B cell (primary cell): ENCODE measurements around the gene PIK3CB. TPM values are rescaled to one million over a fixed set of nuclear protein-coding genes. Genes with fewer than 3 reads are reported as not detected.
A peak's percentile ranks its signal among the peaks of the same experiment; 100 is the strongest.
"Not testable (repeated sequence)": the region's sequence is repeated elsewhere in the genome, so short reads cannot be mapped to it uniquely, and the experiment has no call there.

Source experiments
- ATAC-seq: fragments of 200-7000 bp; cut with Tn5 transposase; one replicate; pipeline ENCODE4 v1.10.0; 2021; ENCODE audit warnings: low read depth, mild to moderate bottlenecking, moderate number of reproducible peaks, moderate library complexity
- CTCF ChIA-PET: fragments of 350-600 bp; sonication (Branson Sonifier 250); formaldehyde crosslinking; loops from one replicate; lab custom pipeline; 2021; ENCODE audit warnings: antibody characterized with exemption, inconsistent platforms; lab: Charles Lee
- POLR2A ChIA-PET: fragments of 350-600 bp; sonication (Branson Sonifier 250); formaldehyde crosslinking; loops from one replicate; lab custom pipeline; 2021; ENCODE audit warnings: antibody characterized with exemption; lab: Charles Lee
- DNase-seq: peaks from one replicate; pipeline ENCODE4 v3.0.0; 2013
- H2AFZ ChIP-seq: 2 replicates; pipeline ENCODE4 v1.6.1; 2012; ENCODE audit warnings: mild to moderate bottlenecking, low read depth, low read length; ENCODE audit not compliant: insufficient read depth, poor library complexity, severe bottlenecking
- H3K27ac ChIP-seq, 2 donors: 1 replicate in 1 of 2; 2 replicates in 1 of 2; pipeline ENCODE4 v1.5.1; 2012 to 2013; ENCODE audit warnings: low read length in 2 of 2, mild to moderate bottlenecking in 2 of 2, moderate library complexity in 1 of 2
- H3K27me3 ChIP-seq, 4 experiments: fragments of 200-600 bp in 1 of 4; sonication (generic) in 1 of 4; replicated peaks in 1 of 4; 1 replicate in 2 of 4; 2 replicates in 2 of 4; pipeline versions ENCODE4 v1.6.1 to v1.7.0; 2013 to 2016; ENCODE audit warnings: low read length in 3 of 4, mild to moderate bottlenecking in 2 of 4, mixed read lengths in 1 of 4, moderate library complexity in 1 of 4; ENCODE audit not compliant: insufficient read depth in 4 of 4, control insufficient read depth in 3 of 4; ENCODE audit errors: control extremely low read depth in 1 of 4
- H3K36me3 ChIP-seq, 2 experiments: replicated peaks in 1 of 2; 1 replicate in 1 of 2; 2 replicates in 1 of 2; pipeline versions ENCODE4 v1.6.1 to v1.7.1; 2013; ENCODE audit warnings: low read length in 1 of 2; ENCODE audit not compliant: insufficient read depth in 2 of 2, control insufficient read depth in 1 of 2; ENCODE audit errors: control extremely low read depth in 1 of 2, extremely low read depth in 1 of 2
- H3K4me1 ChIP-seq, 2 donors: fragments of 200-600 bp in 1 of 2; sonication (generic) in 1 of 2; 1 replicate in 1 of 2; 2 replicates in 1 of 2; pipeline versions ENCODE4 v1.5.1 to v1.6.1; 2013 to 2017; ENCODE audit warnings: low read length in 2 of 2; ENCODE audit not compliant: control insufficient read depth in 2 of 2, insufficient read depth in 2 of 2
- H3K4me2 ChIP-seq: replicated peaks from 2 replicates; pipeline ENCODE3; 2012; ENCODE audit warnings: mild to moderate bottlenecking, low read depth, low read length; ENCODE audit not compliant: poor library complexity, severe bottlenecking
- H3K4me3 ChIP-seq, 5 experiments: fragments of 200-600 bp in 1 of 5; sonication (generic) in 1 of 5; 1 replicate in 3 of 5; 2 replicates in 2 of 5; pipeline versions ENCODE4 v1.5.1 to v1.7.0; 2011 to 2016; ENCODE audit warnings: low read length in 4 of 5, mild to moderate bottlenecking in 4 of 5, low read depth in 2 of 5, control low read depth in 1 of 5, moderate library complexity in 1 of 5; ENCODE audit not compliant: insufficient read depth in 1 of 5; ENCODE audit errors: control extremely low read depth in 1 of 5, extremely low read depth in 1 of 5
- H3K79me2 ChIP-seq: fragments of 200-600 bp; sonication (generic); one replicate; pipeline ENCODE4 v1.6.0; 2016; ENCODE audit warnings: low read length; ENCODE audit not compliant: control insufficient read depth, insufficient read depth
- H3K9ac ChIP-seq: fragments of 200-600 bp; sonication (generic); 2 replicates; pipeline ENCODE4 v1.6.1; 2017; ENCODE audit warnings: mild to moderate bottlenecking, low read length, moderate library complexity
- H3K9me3 ChIP-seq, 3 donors: one replicate each; pipeline versions ENCODE4 v1.6.1 to v1.7.1; 2013; ENCODE audit warnings: low read length in 2 of 3; ENCODE audit not compliant: control insufficient read depth in 2 of 3, insufficient read depth in 1 of 3; ENCODE audit errors: control extremely low read depth in 1 of 3
- H4K20me1 ChIP-seq: 2 replicates; pipeline ENCODE4 v1.6.0; 2012; ENCODE audit warnings: mild to moderate bottlenecking, low read length; ENCODE audit not compliant: insufficient read depth, control insufficient read depth, poor library complexity, severe bottlenecking
- H3K27ac Mint-ChIP-seq: one replicate; pipeline ENCODE4 v1.8.0; 2021; ENCODE audit warnings: mixed read lengths
- H3K27me3 Mint-ChIP-seq: one replicate; pipeline ENCODE4 v1.8.0; 2021; ENCODE audit warnings: mixed read lengths
- H3K4me1 Mint-ChIP-seq: one replicate; pipeline ENCODE4 v1.8.0; 2021; ENCODE audit warnings: mixed read lengths
- H3K4me3 Mint-ChIP-seq: one replicate; pipeline ENCODE4 v1.8.0; 2021; ENCODE audit warnings: mixed read lengths
- H3K9me3 Mint-ChIP-seq: one replicate; pipeline ENCODE4 v1.8.0; 2022; ENCODE audit warnings: mixed read lengths; ENCODE audit not compliant: insufficient read depth
- EZH2 ChIP-seq: IDR thresholded peaks from 2 replicates; pipeline ENCODE4 v1.6.1; 2012; ENCODE audit warnings: borderline replicate concordance, low read depth, mild to moderate bottlenecking, moderate library complexity, low read length; ENCODE audit not compliant: insufficient read depth, poor library complexity, severe bottlenecking
- WGBS: methylation state at CpG from one replicate; pipeline ENCODE4 v1.1.5; 2013; ENCODE audit warnings: missing lambda C conversion rate; ENCODE audit not compliant: insufficient coverage; 5-methylcytosine and 5-hydroxymethylcytosine counted together
- intact Hi-C: fragments of 100-400 bp; cut with micrococcal nuclease; formaldehyde crosslinking; loops from one replicate; pipeline ENCODE4 v1.10.0; 2022
- polyA plus RNA-seq: library from polyadenylated mRNA; depleted of rRNA; stranded (reverse); fragments of >200 nt; gene quantifications from 2 replicates; pipeline ENCODE4 v1.2.3, GENCODE V29; 2012
- total RNA-seq, 2 donors: library from RNA; stranded (reverse); fragments of 120-200 nt in 1 of 2; gene quantifications; 1 replicate in 1 of 2; 2 replicates in 1 of 2; pipeline versions ENCODE4 v1.2.3 to v1.2.4, GENCODE V29; 2013 to 2022
- TF ChIP-seq, protein P1 (sequence below): fragments of 200-600 bp; IDR thresholded peaks from one replicate; pipeline ENCODE4 v1.8.0; 2022; ENCODE audit warnings: antibody characterized with exemption, mild to moderate bottlenecking

PIK3CB gene
- total and polyA plus RNA-seq, 2 donors (not counting 1 experiment from before 2014, with no cell fraction given), result 3.6 to 29.4 TPM

- intact Hi-C loops, result loop anchor here (1.0 to 5.0 kb wide), 4 partner anchors 81 to 647 kb away; partner anchors contain the start of genes ARMC8, CEP70 and FAIM
- Histone ChIP-seq H3K9ac (peak overlapping the region; percentile 87), H3K4me3 (peak overlapping the region; percentile 67 to 88 (median 78)), H3K27me3 (no peaks in the 10 kb centered on the region), H3K4me2 (peak overlapping the region; percentile 90), H4K20me1 (peaks cover 7% of the 10 kb centered on the region), H3K79me2 (peaks cover 49% of the 10 kb centered on the region), H2AFZ (peak overlapping the region; percentile 99), H3K4me1 (peaks cover 14 to 18% of the 10 kb centered on the region in 2 donors), H3K36me3 (no peaks in the 10 kb centered on the region), H3K27ac (peak overlapping the region in 1 of 2 donors; percentile 84), H3K9me3 (peaks cover 0 to 5% (median 0%) of the 10 kb centered on the region in 3 donors)
- DNase-seq (no peak), ATAC-seq (peak; percentile 50)
- Mint-ChIP-seq H3K27me3 (no peaks in the 10 kb centered on the region), H3K4me1 (peaks cover 23% of the 10 kb centered on the region), H3K27ac (peak overlapping the region; percentile 91), H3K9me3 (no peaks in the 10 kb centered on the region), H3K4me3 (peak overlapping the region; percentile 92)
- POLR2A ChIA-PET, result interaction anchor here (0.9 kb wide), 1 partner anchor 81 kb away, joined by 3 read pairs; no protein-coding TSS in a partner anchor
- CTCF ChIA-PET, result interaction anchor here (1.1 to 3.4 kb wide), 3 partner anchors 78 to 82 kb away, joined by 3 to 17 read pairs (median 4); no protein-coding TSS in a partner anchor
- under 1% methylated on average over 37 of the region's 43 CpGs for WGBS
- TF ChIP-seq EZH2, result no peak
- TF ChIP-seq, protein P1, sequence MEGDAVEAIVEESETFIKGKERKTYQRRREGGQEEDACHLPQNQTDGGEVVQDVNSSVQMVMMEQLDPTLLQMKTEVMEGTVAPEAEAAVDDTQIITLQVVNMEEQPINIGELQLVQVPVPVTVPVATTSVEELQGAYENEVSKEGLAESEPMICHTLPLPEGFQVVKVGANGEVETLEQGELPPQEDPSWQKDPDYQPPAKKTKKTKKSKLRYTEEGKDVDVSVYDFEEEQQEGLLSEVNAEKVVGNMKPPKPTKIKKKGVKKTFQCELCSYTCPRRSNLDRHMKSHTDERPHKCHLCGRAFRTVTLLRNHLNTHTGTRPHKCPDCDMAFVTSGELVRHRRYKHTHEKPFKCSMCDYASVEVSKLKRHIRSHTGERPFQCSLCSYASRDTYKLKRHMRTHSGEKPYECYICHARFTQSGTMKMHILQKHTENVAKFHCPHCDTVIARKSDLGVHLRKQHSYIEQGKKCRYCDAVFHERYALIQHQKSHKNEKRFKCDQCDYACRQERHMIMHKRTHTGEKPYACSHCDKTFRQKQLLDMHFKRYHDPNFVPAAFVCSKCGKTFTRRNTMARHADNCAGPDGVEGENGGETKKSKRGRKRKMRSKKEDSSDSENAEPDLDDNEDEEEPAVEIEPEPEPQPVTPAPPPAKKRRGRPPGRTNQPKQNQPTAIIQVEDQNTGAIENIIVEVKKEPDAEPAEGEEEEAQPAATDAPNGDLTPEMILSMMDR, result peak; percentile 31
These were observed 681 bp downstream of the PIK3CB start for GRCh38 chr3:138833899-138834595.

GRCh38 chr3:138832473-138833057 lies 2.2 kb downstream of the PIK3CB start:
- DNase-seq, H3K36me3 ChIP-seq, POLR2A ChIA-PET, H3K4me3 Mint-ChIP-seq, H3K27me3 ChIP-seq, H3K27me3 Mint-ChIP-seq, CTCF ChIA-PET, H3K9me3 Mint-ChIP-seq, ATAC-seq, H3K4me3 ChIP-seq, H3K27ac ChIP-seq, H2AFZ ChIP-seq, H3K9ac ChIP-seq, H3K4me2 ChIP-seq, H4K20me1 ChIP-seq, H3K9me3 ChIP-seq, H3K27ac Mint-ChIP-seq: not testable (repeated sequence)
- Histone ChIP-seq H3K79me2 (peaks cover 52% of the 10 kb centered on the region), H3K4me1 (peaks cover 14 to 18% of the 10 kb centered on the region in 2 donors)
- WGBS, result 98% methylated on average over 15 of the region's 27 CpGs
- intact Hi-C loops, result loop anchor here (5.0 kb wide), 1 partner anchor 225 kb away; the partner anchor contains the start of gene FAIM
- H3K4me1 Mint-ChIP-seq, result peaks cover 23% of the 10 kb centered on the region
